GM18867 (cell line): Measurements from ENCODE around the gene RUNX2.

Experiments
- ATAC-seq: cut with Tn5 transposase; IDR thresholded peaks from one replicate; pipeline ENCODE4 v1.9.1; 2021; ENCODE audit warnings: mild to moderate bottlenecking, moderate library complexity; ENCODE audit not compliant: unreplicated experiment

Gene RUNX2

GRCh38 chr6:45505470-45505869 is 177.3 kb downstream of the RUNX2 start:
- ATAC-seq = no peak

- no peak for ATAC-seq
These were observed 179.1 kb downstream of the RUNX2 start for GRCh38 chr6:45507186-45507585.

- no peak for ATAC-seq
These were observed 181.3 kb downstream of the RUNX2 start for GRCh38 chr6:45509426-45509825.

- ATAC-seq = no peak
These were observed 184.6 kb downstream of the RUNX2 start for GRCh38 chr6:45512717-45513116.

GRCh38 chr6:45513213-45513618 is 185.1 kb downstream of the RUNX2 start:
- no peak for ATAC-seq

GRCh38 chr6:45513843-45514242 is 185.7 kb downstream of the RUNX2 start:
- no peak for ATAC-seq

- no peak for ATAC-seq
These were observed 186.5 kb downstream of the RUNX2 start for GRCh38 chr6:45514454-45515230.

GRCh38 chr6:45518013-45518720 is 190.0 kb downstream of the RUNX2 start:
- ATAC-seq = no peak

- ATAC-seq = no peak
These were observed 193.1 kb downstream of the RUNX2 start for GRCh38 chr6:45521226-45521625.

- no peak for ATAC-seq
These were observed 194.4 kb downstream of the RUNX2 start for GRCh38 chr6:45522486-45522885.

- no peak for ATAC-seq
These were observed 199.1 kb downstream of the RUNX2 start for GRCh38 chr6:45527210-45527609.

GRCh38 chr6:45531999-45532595 is 204.0 kb downstream of the RUNX2 start:
- no peak for ATAC-seq

GRCh38 chr6:45532721-45533210 is 204.6 kb downstream of the RUNX2 start:
- ATAC-seq = no peak

- no peak for ATAC-seq
These were observed 205.3 kb downstream of the RUNX2 start for GRCh38 chr6:45533386-45533785.

- no peak for ATAC-seq
These were observed 207.8 kb downstream of the RUNX2 start for GRCh38 chr6:45535933-45536332.

- ATAC-seq = no peak
These were observed 209.4 kb downstream of the RUNX2 start for GRCh38 chr6:45537539-45537938.

- no peak for ATAC-seq
These were observed 210.8 kb downstream of the RUNX2 start for GRCh38 chr6:45538641-45539547.

GRCh38 chr6:45540375-45540920 is 212.3 kb downstream of the RUNX2 start:
- no peak for ATAC-seq

- no peak for ATAC-seq
These were observed 213.8 kb downstream of the RUNX2 start for GRCh38 chr6:45541934-45542333.
